HG02678 (cell line): ENCODE data around the gene SDC4.
"Not testable (repeated sequence)": the region's sequence is repeated elsewhere in the genome, so short reads cannot be mapped to it uniquely, and the experiment has no call there.

Experiments used
- ATAC-seq: cut with Tn5 transposase; IDR thresholded peaks from one replicate; pipeline ENCODE4 v1.9.1; 2021; ENCODE audit warnings: mild to moderate bottlenecking, moderate library complexity; ENCODE audit not compliant: unreplicated experiment

The SDC4 gene

GRCh38 chr20:45365444-45365970, 17.3 kb upstream of the SDC4 start:
- ATAC-seq, result no peak

- ATAC-seq, result no peak
Measured at GRCh38 chr20:45363611-45364492, 15.6 kb upstream of the SDC4 start.

- ATAC-seq, result peak; percentile 90
Measured at GRCh38 chr20:45362804-45363610, 14.8 kb upstream of the SDC4 start, which contains the start of gene SYS1. TSS of gene SYS1 (plus strand) at chr20:45363156. CDS start at chr20:45363532, 376 bp downstream.

GRCh38 chr20:45361793-45362192, 13.6 kb upstream of the SDC4 start:
- ATAC-seq, result no peak

- no peak for ATAC-seq
Measured at GRCh38 chr20:45359406-45360148, 11.4 kb upstream of the SDC4 start.

- no peak for ATAC-seq
Measured at GRCh38 chr20:45359069-45359405, 10.8 kb upstream of the SDC4 start.

GRCh38 chr20:45358282-45359068, 10.3 kb upstream of the SDC4 start:
- ATAC-seq, result no peak

GRCh38 chr20:45355209-45356084, 7.2 kb upstream of the SDC4 start:
- ATAC-seq, result no peak

GRCh38 chr20:45354423-45355208, 6.4 kb upstream of the SDC4 start:
- no peak for ATAC-seq

- no peak for ATAC-seq
Measured at GRCh38 chr20:45353746-45354145, 5.5 kb upstream of the SDC4 start.

GRCh38 chr20:45352729-45353128, 4.5 kb upstream of the SDC4 start:
- ATAC-seq, result no peak

GRCh38 chr20:45350795-45351194, 2.6 kb upstream of the SDC4 start:
- ATAC-seq, result not testable (repeated sequence)

GRCh38 chr20:45350217-45350616, 2.0 kb upstream of the SDC4 start:
- no peak for ATAC-seq

- ATAC-seq, result no peak
Measured at GRCh38 chr20:45347297-45347935, 808 bp downstream of the SDC4 start.

- no peak for ATAC-seq
Measured at GRCh38 chr20:45346851-45347250, 1.4 kb downstream of the SDC4 start.

GRCh38 chr20:45346291-45346718, 1.9 kb downstream of the SDC4 start:
- ATAC-seq, result no peak

GRCh38 chr20:45345104-45345936, 2.9 kb downstream of the SDC4 start:
- ATAC-seq, result no peak
